HepG2 (cell line): ENCODE measurements around the gene AMBRA1. TPM values are rescaled to one million over a fixed set of nuclear protein-coding genes. Genes with fewer than 3 reads are reported as not detected.

Experiments
- MAFG ChIP-seq: sonication (generic); formaldehyde crosslinking; IDR thresholded peaks from 2 replicates; pipeline ENCODE4 v1.5.1; 2020; ENCODE audit warnings: mild to moderate bottlenecking, missing genetic modification reagents
- MIER3 ChIP-seq: IDR thresholded peaks from 2 replicates; pipeline ENCODE4 v1.6.1; 2016; ENCODE audit warnings: missing compliant biosample characterization, borderline replicate concordance
- TBX2 ChIP-seq: sonication (generic); formaldehyde crosslinking; IDR thresholded peaks from 2 replicates; pipeline ENCODE4 v1.5.0; 2020; ENCODE audit warnings: missing genetic modification reagents, mild to moderate bottlenecking, borderline replicate concordance
- ZNF10 ChIP-seq: sonication (generic); formaldehyde crosslinking; IDR thresholded peaks from 2 replicates; pipeline ENCODE4 v1.4.0; 2020; ENCODE audit warnings: mild to moderate bottlenecking, low read depth, missing genetic modification reagents, borderline replicate concordance
- ZNF225 ChIP-seq: sonication (generic); formaldehyde crosslinking; IDR thresholded peaks from 2 replicates; pipeline ENCODE4 v1.4.0; 2020; ENCODE audit warnings: mild to moderate bottlenecking, missing genetic modification reagents
- ZNF232 ChIP-seq: sonication (generic); formaldehyde crosslinking; IDR thresholded peaks from 2 replicates; pipeline ENCODE4 v1.4.0; 2020; ENCODE audit warnings: missing genetic modification reagents, borderline replicate concordance
- ZNF792 ChIP-seq: IDR thresholded peaks from 2 replicates; pipeline ENCODE4 v1.6.1; 2016
- polyA plus RNA-seq, 8 experiments: library from polyadenylated mRNA; depleted of rRNA in 3 of 8; stranded (reverse) in 7 of 8; unstranded in 1 of 8; fragments of >200 nt; fragmentation: Illumina TruSeq in 4 of 8; extraction: Trizol in 4 of 8; gene quantifications; 2 replicates each; pipeline versions ENCODE4 v1.2.1 to v1.2.3, GENCODE V29; 2011 to 2016; ENCODE audit warnings: low read depth in 4 of 8, missing spikeins in 1 of 8, mixed read lengths in 1 of 8; ENCODE audit not compliant: insufficient read depth in 1 of 8
- total RNA-seq, 5 experiments: library from RNA; depleted of rRNA; stranded (reverse); fragments of >200 nt; fragmentation: Illumina TruSeq; extraction: Trizol; gene quantifications; 2 replicates each; pipeline ENCODE4 v1.2.3, GENCODE V29; 2016; ENCODE audit warnings: low read depth in 1 of 5
- TF ChIP-seq, protein P1 (sequence below): sonication (generic); formaldehyde crosslinking; IDR thresholded peaks from one replicate; pipeline ENCODE4 v1.5.1; 2020; ENCODE audit warnings: mild to moderate bottlenecking, missing genetic modification reagents; ENCODE audit errors: not compliant biosample characterization
- TF ChIP-seq, protein P2 (sequence below): conservative IDR thresholded peaks from 2 replicates; pipeline ENCODE4 v1.6.1; 2018; ENCODE audit warnings: missing genetic modification reagents
- TF ChIP-seq, protein P3 (sequence below): sonication (generic); formaldehyde crosslinking; IDR thresholded peaks from 2 replicates; pipeline ENCODE4 v1.5.1; 2020; ENCODE audit warnings: mild to moderate bottlenecking, missing genetic modification reagents
- TF ChIP-seq, protein P4 (sequence below): sonication (generic); formaldehyde crosslinking; IDR thresholded peaks from 2 replicates; pipeline ENCODE4 v1.4.0; 2020; ENCODE audit warnings: missing genetic modification reagents

Gene AMBRA1
- total and polyA plus RNA-seq, 2 of the 13 experiments (the other 11 are each of a cell fraction or from before 2014, with no cell fraction given), result 15.7 to 26.0 TPM

DNA sequence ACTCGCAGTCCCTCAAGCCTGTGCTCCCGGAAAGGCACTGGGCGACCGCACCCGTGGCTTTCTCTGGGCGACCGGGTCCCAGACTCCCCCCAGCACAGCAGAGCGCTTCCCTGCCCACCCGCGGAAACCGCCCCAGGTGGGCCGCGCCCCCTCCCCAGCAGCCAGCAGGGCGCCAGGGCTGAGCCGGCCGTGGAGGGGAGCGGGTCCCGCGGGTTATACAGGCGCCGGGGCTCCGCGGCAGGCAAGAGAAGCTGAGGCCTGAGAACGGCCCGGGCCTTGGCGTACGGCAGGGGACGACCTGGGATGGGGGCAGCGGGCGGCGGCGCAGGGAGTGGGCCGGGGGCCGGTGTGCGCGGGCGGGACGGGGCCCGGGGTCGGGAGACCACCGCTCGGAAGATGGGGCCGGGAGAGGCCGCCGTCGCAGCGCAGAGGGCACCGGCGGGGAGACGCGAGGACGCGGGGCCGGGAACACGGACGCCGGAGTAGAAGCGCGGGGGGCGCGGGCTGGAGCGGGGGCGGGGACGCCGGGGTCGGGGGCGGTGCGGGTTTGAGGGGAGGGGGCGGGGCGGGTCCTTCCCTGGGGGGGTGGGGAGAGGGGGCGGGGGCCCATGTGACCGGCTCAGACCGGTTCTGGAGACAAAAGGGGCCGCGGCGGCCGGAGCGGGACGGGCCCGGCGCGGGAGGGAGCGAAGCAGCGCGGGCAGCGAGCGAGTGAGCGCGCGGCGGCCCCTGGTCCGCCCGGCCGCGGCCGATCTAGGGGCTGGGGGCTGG, 212.6 kb downstream of the AMBRA1 start, which contains the start of gene MDK (continued):
- TF ChIP-seq, protein P1, sequence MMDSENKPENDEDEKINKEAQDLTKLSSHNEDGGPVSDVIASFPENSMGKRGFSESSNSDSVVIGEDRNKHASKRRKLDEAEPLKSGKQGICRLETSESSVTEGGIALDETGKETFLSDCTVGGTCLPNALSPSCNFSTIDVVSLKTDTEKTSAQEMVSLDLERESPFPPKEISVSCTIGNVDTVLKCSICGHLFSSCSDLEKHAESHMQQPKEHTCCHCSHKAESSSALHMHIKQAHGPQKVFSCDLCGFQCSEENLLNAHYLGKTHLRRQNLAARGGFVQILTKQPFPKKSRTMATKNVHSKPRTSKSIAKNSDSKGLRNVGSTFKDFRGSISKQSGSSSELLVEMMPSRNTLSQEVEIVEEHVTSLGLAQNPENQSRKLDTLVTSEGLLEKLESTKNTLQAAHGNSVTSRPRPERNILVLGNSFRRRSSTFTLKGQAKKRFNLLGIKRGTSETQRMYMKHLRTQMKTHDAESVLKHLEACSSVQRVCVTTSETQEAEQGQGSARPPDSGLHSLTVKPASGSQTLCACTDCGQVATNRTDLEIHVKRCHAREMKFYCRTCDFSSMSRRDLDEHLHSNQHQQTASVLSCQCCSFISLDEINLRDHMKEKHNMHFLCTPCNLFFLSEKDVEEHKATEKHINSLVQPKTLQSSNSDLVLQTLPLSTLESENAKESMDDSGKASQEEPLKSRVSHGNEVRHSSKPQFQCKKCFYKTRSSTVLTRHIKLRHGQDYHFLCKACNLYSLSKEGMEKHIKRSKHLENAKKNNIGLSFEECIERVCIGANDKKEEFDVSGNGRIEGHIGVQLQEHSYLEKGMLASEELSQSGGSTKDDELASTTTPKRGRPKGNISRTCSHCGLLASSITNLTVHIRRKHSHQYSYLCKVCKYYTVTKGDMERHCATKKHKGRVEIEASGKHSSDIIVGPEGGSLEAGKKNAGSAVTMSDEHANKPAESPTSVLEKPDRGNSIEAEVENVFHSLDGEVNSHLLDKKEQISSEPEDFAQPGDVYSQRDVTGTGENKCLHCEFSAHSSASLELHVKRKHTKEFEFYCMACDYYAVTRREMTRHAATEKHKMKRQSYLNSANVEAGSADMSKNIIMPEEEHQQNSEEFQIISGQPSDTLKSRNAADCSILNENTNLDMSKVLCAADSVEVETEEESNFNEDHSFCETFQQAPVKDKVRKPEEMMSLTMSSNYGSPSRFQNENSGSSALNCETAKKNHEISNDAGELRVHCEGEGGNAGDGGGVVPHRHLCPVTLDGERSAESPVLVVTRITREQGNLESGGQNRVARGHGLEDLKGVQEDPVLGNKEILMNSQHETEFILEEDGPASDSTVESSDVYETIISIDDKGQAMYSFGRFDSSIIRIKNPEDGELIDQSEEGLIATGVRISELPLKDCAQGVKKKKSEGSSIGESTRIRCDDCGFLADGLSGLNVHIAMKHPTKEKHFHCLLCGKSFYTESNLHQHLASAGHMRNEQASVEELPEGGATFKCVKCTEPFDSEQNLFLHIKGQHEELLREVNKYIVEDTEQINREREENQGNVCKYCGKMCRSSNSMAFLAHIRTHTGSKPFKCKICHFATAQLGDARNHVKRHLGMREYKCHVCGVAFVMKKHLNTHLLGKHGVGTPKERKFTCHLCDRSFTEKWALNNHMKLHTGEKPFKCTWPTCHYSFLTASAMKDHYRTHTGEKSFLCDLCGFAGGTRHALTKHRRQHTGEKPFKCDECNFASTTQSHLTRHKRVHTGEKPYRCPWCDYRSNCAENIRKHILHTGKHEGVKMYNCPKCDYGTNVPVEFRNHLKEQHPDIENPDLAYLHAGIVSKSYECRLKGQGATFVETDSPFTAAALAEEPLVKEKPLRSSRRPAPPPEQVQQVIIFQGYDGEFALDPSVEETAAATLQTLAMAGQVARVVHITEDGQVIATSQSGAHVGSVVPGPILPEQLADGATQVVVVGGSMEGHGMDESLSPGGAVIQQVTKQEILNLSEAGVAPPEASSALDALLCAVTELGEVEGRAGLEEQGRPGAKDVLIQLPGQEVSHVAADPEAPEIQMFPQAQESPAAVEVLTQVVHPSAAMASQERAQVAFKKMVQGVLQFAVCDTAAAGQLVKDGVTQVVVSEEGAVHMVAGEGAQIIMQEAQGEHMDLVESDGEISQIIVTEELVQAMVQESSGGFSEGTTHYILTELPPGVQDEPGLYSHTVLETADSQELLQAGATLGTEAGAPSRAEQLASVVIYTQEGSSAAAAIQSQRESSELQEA, result no peak
- no peak for TF ChIP-seq ZNF10 (CRISPR knock-in tag)
- TF ChIP-seq, protein P2, sequence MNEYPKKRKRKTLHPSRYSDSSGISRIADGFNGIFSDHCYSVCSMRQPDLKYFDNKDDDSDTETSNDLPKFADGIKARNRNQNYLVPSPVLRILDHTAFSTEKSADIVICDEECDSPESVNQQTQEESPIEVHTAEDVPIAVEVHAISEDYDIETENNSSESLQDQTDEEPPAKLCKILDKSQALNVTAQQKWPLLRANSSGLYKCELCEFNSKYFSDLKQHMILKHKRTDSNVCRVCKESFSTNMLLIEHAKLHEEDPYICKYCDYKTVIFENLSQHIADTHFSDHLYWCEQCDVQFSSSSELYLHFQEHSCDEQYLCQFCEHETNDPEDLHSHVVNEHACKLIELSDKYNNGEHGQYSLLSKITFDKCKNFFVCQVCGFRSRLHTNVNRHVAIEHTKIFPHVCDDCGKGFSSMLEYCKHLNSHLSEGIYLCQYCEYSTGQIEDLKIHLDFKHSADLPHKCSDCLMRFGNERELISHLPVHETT (CRISPR knock-in tag), result 0 out of 2 replicates have a peak, but pooled peaks have one; percentile 24
- no peak for TF ChIP-seq MAFG (CRISPR knock-in tag)
- 0 out of 2 replicates have a peak, but pooled peaks have one; percentile 48 for TF ChIP-seq ZNF225 (CRISPR knock-in tag)
- TF ChIP-seq, protein P3, sequence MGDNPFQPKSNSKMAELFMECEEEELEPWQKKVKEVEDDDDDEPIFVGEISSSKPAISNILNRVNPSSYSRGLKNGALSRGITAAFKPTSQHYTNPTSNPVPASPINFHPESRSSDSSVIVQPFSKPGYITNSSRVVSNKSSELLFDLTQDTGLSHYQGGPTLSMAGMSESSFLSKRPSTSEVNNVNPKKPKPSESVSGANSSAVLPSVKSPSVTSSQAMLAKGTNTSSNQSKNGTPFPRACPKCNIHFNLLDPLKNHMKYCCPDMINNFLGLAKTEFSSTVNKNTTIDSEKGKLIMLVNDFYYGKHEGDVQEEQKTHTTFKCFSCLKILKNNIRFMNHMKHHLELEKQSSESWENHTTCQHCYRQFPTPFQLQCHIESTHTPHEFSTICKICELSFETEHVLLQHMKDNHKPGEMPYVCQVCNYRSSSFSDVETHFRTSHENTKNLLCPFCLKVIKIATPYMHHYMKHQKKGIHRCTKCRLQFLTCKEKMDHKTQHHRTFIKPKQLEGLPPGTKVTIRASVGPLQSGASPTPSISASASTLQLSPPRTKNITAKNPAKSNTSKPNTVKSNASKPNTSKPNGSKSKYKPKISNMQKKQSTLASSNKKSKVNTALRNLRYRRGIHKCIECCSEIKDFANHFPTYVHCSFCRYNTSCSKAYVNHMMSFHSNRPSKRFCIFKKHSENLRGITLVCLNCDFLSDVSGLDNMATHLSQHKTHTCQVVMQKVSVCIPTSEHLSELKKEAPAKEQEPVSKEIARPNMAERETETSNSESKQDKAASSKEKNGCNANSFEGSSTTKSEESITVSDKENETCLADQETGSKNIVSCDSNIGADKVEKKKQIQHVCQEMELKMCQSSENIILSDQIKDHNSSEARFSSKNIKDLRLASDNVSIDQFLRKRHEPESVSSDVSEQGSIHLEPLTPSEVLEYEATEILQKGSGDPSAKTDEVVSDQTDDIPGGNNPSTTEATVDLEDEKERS (CRISPR knock-in tag), result no peak
- no peak for TF ChIP-seq TBX2
- TF ChIP-seq, protein P4, sequence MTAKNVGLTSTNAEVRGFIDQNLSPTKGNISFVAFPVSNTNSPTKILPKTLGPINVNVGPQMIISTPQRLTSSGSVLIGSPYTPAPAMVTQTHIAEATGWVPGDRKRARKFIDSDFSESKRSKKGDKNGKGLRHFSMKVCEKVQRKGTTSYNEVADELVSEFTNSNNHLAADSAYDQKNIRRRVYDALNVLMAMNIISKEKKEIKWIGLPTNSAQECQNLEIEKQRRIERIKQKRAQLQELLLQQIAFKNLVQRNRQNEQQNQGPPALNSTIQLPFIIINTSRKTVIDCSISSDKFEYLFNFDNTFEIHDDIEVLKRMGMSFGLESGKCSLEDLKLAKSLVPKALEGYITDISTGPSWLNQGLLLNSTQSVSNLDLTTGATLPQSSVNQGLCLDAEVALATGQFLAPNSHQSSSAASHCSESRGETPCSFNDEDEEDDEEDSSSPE, result peak; percentile 6; the same call in 1 of the 2 replicates
- TF ChIP-seq ZNF792 (CRISPR knock-in tag), result 0 out of 2 replicates have a peak, but pooled peaks have one; percentile 0
- TF ChIP-seq ZNF232 (CRISPR knock-in tag), result no peak
- TF ChIP-seq MIER3 (CRISPR knock-in tag), result no peak
